ENCODE data around the gene SAA2.

The SAA2 gene

GRCh38 chr11:18264035-18264434 lies 15.6 kb upstream of the SAA2 start:
- no peak for TF ChIP-seq ZBTB7A (IDR thresholded peaks at IDR 0.05; ENCODE audit: low read depth)
- TF ChIP-seq RAD21 (IDR thresholded peaks at IDR 0.05; ENCODE audit: low read depth): no peak
- no peak for TF ChIP-seq REST (IDR thresholded peaks at IDR 0.05; ENCODE audit: low read depth)
- TF ChIP-seq NFIC (IDR thresholded peaks at IDR 0.05): no peak
- TF ChIP-seq CEBPB (IDR thresholded peaks at IDR 0.05): no peak
- no peak for TF ChIP-seq TCF12 (IDR thresholded peaks at IDR 0.05; ENCODE audit: low read depth)
- TF ChIP-seq CREB1 (IDR thresholded peaks at IDR 0.05; ENCODE audit: low read depth): no peak
- TF ChIP-seq YY1 (IDR thresholded peaks at IDR 0.05; ENCODE audit: low read depth): no peak
- no peak for TF ChIP-seq FOXM1 (IDR thresholded peaks at IDR 0.05; ENCODE audit: borderline replicate concordance, low read depth)
- no peak for TF ChIP-seq TEAD4 (IDR thresholded peaks at IDR 0.05)
- no peak for TF ChIP-seq MAX (IDR thresholded peaks at IDR 0.05)
- TF ChIP-seq EGR1 (IDR thresholded peaks at IDR 0.05): no peak
- no peak for TF ChIP-seq TAF1 (IDR thresholded peaks at IDR 0.05; ENCODE audit: low read depth)
- no peak for TF ChIP-seq USF1 (IDR thresholded peaks at IDR 0.05)
- TF ChIP-seq EP300 (IDR thresholded peaks at IDR 0.05; ENCODE audit: borderline replicate concordance): no peak

DNA sequence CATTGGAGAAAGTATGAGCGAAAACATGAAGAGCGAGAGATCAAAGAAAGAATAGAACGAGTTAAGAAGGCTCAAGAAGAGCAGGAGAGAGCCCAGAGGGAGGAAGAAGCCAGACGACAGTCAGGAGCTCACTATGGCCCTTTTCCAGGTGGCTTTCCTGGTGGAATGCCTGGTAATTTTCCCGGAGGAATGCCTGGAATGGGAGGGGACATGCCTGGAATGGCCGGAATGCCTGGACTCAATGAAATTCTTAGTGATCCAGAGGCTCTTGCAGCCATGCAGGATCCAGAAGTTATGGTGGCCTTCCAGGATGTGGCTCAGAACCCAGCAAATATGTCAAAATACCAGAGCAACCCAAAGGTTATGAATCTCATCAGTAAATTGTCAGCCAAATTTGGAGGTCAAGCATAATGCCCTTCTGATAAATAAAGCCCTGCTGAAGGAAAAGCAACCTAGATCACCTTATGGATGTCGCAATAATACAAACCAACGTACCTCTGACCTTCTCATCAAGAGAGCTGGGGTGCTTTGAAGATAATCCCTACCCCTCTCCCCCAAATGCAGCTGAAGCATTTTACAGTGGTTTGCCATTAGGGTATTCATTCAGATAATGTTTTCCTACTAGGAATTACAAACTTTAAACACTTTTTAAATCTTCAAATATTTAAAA lies 14.3 kb upstream of the SAA2 start:
- TF ChIP-seq TEAD4 (IDR thresholded peaks at IDR 0.05): peak; percentile 62

GRCh38 chr11:18261721-18262120 lies 13.3 kb upstream of the SAA2 start:
- TF ChIP-seq YY1 (IDR thresholded peaks at IDR 0.05; ENCODE audit: low read depth) (no peak), EP300 (IDR thresholded peaks at IDR 0.05; ENCODE audit: borderline replicate concordance) (no peak), RAD21 (IDR thresholded peaks at IDR 0.05; ENCODE audit: low read depth) (no peak), REST (IDR thresholded peaks at IDR 0.05; ENCODE audit: low read depth) (no peak), MAX (IDR thresholded peaks at IDR 0.05) (no peak), TEAD4 (IDR thresholded peaks at IDR 0.05) (no peak), USF1 (IDR thresholded peaks at IDR 0.05) (no peak), NFIC (IDR thresholded peaks at IDR 0.05) (no peak), TCF12 (IDR thresholded peaks at IDR 0.05; ENCODE audit: low read depth) (no peak), FOXM1 (IDR thresholded peaks at IDR 0.05; ENCODE audit: borderline replicate concordance, low read depth) (no peak), CREB1 (IDR thresholded peaks at IDR 0.05; ENCODE audit: low read depth) (no peak), EGR1 (IDR thresholded peaks at IDR 0.05) (no peak), ZBTB7A (IDR thresholded peaks at IDR 0.05; ENCODE audit: low read depth) (no peak), CEBPB (IDR thresholded peaks at IDR 0.05) (no peak), TAF1 (IDR thresholded peaks at IDR 0.05; ENCODE audit: low read depth) (no peak)

- TF ChIP-seq ZBTB7A (IDR thresholded peaks at IDR 0.05; ENCODE audit: low read depth): no peak
- TF ChIP-seq TAF1 (IDR thresholded peaks at IDR 0.05; ENCODE audit: low read depth): no peak
- TF ChIP-seq MAX (IDR thresholded peaks at IDR 0.05): no peak
Measured at GRCh38 chr11:18259259-18259658, 10.8 kb upstream of the SAA2 start.

- TF ChIP-seq CREB1 (IDR thresholded peaks at IDR 0.05; ENCODE audit: low read depth): no peak
- TF ChIP-seq RAD21 (IDR thresholded peaks at IDR 0.05; ENCODE audit: low read depth): no peak
- TF ChIP-seq EP300 (IDR thresholded peaks at IDR 0.05; ENCODE audit: borderline replicate concordance): no peak
- TF ChIP-seq REST (IDR thresholded peaks at IDR 0.05; ENCODE audit: low read depth): no peak
- no peak for TF ChIP-seq TAF1 (IDR thresholded peaks at IDR 0.05; ENCODE audit: low read depth)
- no peak for TF ChIP-seq NFIC (IDR thresholded peaks at IDR 0.05)
- TF ChIP-seq TCF12 (IDR thresholded peaks at IDR 0.05; ENCODE audit: low read depth): no peak
- no peak for TF ChIP-seq YY1 (IDR thresholded peaks at IDR 0.05; ENCODE audit: low read depth)
- no peak for TF ChIP-seq TEAD4 (IDR thresholded peaks at IDR 0.05)
- TF ChIP-seq ZBTB7A (IDR thresholded peaks at IDR 0.05; ENCODE audit: low read depth): no peak
- no peak for TF ChIP-seq CEBPB (IDR thresholded peaks at IDR 0.05)
- no peak for TF ChIP-seq USF1 (IDR thresholded peaks at IDR 0.05)
- TF ChIP-seq EGR1 (IDR thresholded peaks at IDR 0.05): no peak
- no peak for TF ChIP-seq FOXM1 (IDR thresholded peaks at IDR 0.05; ENCODE audit: borderline replicate concordance, low read depth)
- no peak for TF ChIP-seq MAX (IDR thresholded peaks at IDR 0.05)
Measured at GRCh38 chr11:18254781-18255361, 6.4 kb upstream of the SAA2 start.
